GM12878 (cell line): ENCODE results near the gene EGF. TPM values are rescaled to one million over a fixed set of nuclear protein-coding genes. Genes with fewer than 3 reads are reported as not detected.

Experiments
- ATAC-seq: fragments of 200-7000 bp; cut with Tn5 transposase; 3 replicates; pipeline ENCODE4 v1.9.1; 2020; ENCODE audit warnings: mild to moderate bottlenecking, moderate library complexity
- BruUV-seq: library from RNA; stranded (reverse); fragments of 400-500 nt; replicated peaks from 2 replicates; lab custom pipeline; 2021; lab: Mats Ljungman, UMichigan
- CTCF ChIA-PET: fragments of 300-600 bp; sonication (Branson Sonifier 250); formaldehyde crosslinking; extraction: SDS; loops from one replicate; lab custom pipeline; 2021; ENCODE audit warnings: inconsistent platforms; lab: Yijun Ruan, JAX
- POLR2A ChIA-PET: fragments of 350-600 bp; formaldehyde crosslinking; extraction: SDS; loops from one replicate; lab custom pipeline; 2021; ENCODE audit warnings: inconsistent platforms; lab: Charles Lee
- RAD21 ChIA-PET: fragments of 300-600 bp; sonication (Branson Sonifier 250); formaldehyde crosslinking; loops from one replicate; lab custom pipeline; 2023; ENCODE audit warnings: antibody characterized with exemption; ENCODE audit not compliant: unreplicated experiment; lab: Charles Lee
- SMC1A ChIA-PET: fragments of 300-600 bp; sonication (Branson Sonifier 250); formaldehyde crosslinking; loops from one replicate; lab custom pipeline; 2023; ENCODE audit not compliant: unreplicated experiment, uncharacterized antibody; lab: Charles Lee
- DNase-seq: peaks from one replicate; pipeline ENCODE4 v3.0.0-alpha.2; 2011; ENCODE audit warnings: low read depth, low spot score
- FAIRE-seq: peaks from 3 replicates; lab custom pipeline; 2011; peaks lifted over from hg19 to GRCh38; lab: Jason Lieb, UNC
- H2AFZ ChIP-seq: 2 replicates; pipeline ENCODE4 v1.6.0; 2011; ENCODE audit warnings: low read depth, low read length, control low read depth; ENCODE audit not compliant: control insufficient read depth
- H3K27ac ChIP-seq: 2 replicates; pipeline ENCODE4 v1.5.1; 2011; ENCODE audit warnings: control low read depth; ENCODE audit not compliant: control insufficient read depth, insufficient read depth
- H3K27me3 ChIP-seq, 2 experiments: replicated peaks in 1 of 2; 2 replicates each; pipeline versions ENCODE4 v1.6.0 to v1.6.1; 2011; ENCODE audit warnings: low read length in 1 of 2; ENCODE audit not compliant: control insufficient read depth in 2 of 2, insufficient read depth in 2 of 2
- H3K36me3 ChIP-seq, 2 experiments: 2 replicates each; pipeline ENCODE4 v1.5.1; 2011; ENCODE audit warnings: low read length in 1 of 2; ENCODE audit not compliant: control insufficient read depth in 2 of 2, insufficient read depth in 2 of 2
- H3K4me1 ChIP-seq: 2 replicates; pipeline ENCODE4 v1.6.1; 2011; ENCODE audit warnings: mild to moderate bottlenecking, low read length, moderate library complexity, mixed read lengths; ENCODE audit not compliant: control insufficient read depth, insufficient read depth
- H3K4me2 ChIP-seq: 2 replicates; pipeline ENCODE4 v1.6.0; 2011; ENCODE audit warnings: control low read depth; ENCODE audit not compliant: control insufficient read depth, insufficient read depth
- H3K4me3 ChIP-seq: fragments of 200-600 bp; sonication (generic); 2 replicates; pipeline ENCODE4 v1.5.1; 2016
- H3K79me2 ChIP-seq: 2 replicates; pipeline ENCODE4 v1.6.0; 2011; ENCODE audit warnings: low read length; ENCODE audit not compliant: control insufficient read depth, insufficient read depth
- H3K9ac ChIP-seq: 2 replicates; pipeline ENCODE4 v1.8.0; 2011; ENCODE audit warnings: low read length, control low read depth, mixed read lengths; ENCODE audit not compliant: control insufficient read depth, insufficient read depth
- H3K9me3 ChIP-seq: replicated peaks from 3 replicates; pipeline ENCODE4 v1.5.1; 2011; ENCODE audit warnings: mild to moderate bottlenecking, low read length; ENCODE audit not compliant: control insufficient read depth, insufficient read depth
- H4K20me1 ChIP-seq: 2 replicates; pipeline ENCODE4 v1.6.0; 2011; ENCODE audit not compliant: control insufficient read depth, insufficient read depth
- ASH2L ChIP-seq: fragments of 300-600, 200-600 bp; sonication (generic); IDR thresholded peaks from 2 replicates; pipeline ENCODE4 v1.6.1; 2017; ENCODE audit warnings: low read depth, mild to moderate bottlenecking, borderline replicate concordance
- CBFB ChIP-seq: IDR thresholded peaks from 2 replicates; pipeline ENCODE4 v1.6.1; 2016; ENCODE audit warnings: antibody characterized with exemption, low read depth
- HDAC2 ChIP-seq: fragments of 200-600 bp; sonication (generic); IDR thresholded peaks from 2 replicates; pipeline ENCODE4 v1.6.1; 2017
- NR2C2 ChIP-seq: IDR thresholded peaks from 2 replicates; pipeline ENCODE4 v1.6.1; 2011; ENCODE audit warnings: borderline replicate concordance, low read depth; ENCODE audit not compliant: control insufficient read depth, insufficient read length
- NRF1 ChIP-seq: conservative IDR thresholded peaks from 2 replicates; pipeline ENCODE4 v1.6.1; 2011; ENCODE audit warnings: mild to moderate bottlenecking, low read depth, low read length, improper control_type of control experiment
- PAX8 ChIP-seq: fragments of 450-650 bp; IDR thresholded peaks from 2 replicates; pipeline ENCODE4 v1.6.1; 2017; ENCODE audit warnings: mild to moderate bottlenecking, moderate library complexity
- ZNF384 ChIP-seq: IDR thresholded peaks from 2 replicates; pipeline ENCODE4 v1.6.1; 2012; ENCODE audit warnings: low read depth, mild to moderate bottlenecking, low read length, improper control_type of control experiment, borderline replicate concordance
- ZZZ3 ChIP-seq: IDR thresholded peaks from 2 replicates; pipeline ENCODE4 v1.6.1; 2011; ENCODE audit warnings: low read depth; ENCODE audit not compliant: control insufficient read depth, insufficient read length
- WGBS: methylation state at CpG from one replicate; pipeline ENCODE4 v1.1.6; 2016; ENCODE audit warnings: low lambda C conversion rate; ENCODE audit not compliant: insufficient replicate concordance, insufficient coverage; ENCODE audit errors: missing lambda C conversion rate; 5-methylcytosine and 5-hydroxymethylcytosine counted together
- in situ Hi-C: fragments of 300-500 bp; cut with MboI; formaldehyde crosslinking; loops from 9 replicates; pipeline ENCODE4 v1.14.3; 2018; ENCODE audit warnings: mixed read lengths
- intact Hi-C: fragments of 100-400 bp; cut with micrococcal nuclease; formaldehyde crosslinking; loops from one replicate; pipeline ENCODE4 v1.14.2; 2022; ENCODE audit not compliant: unreplicated experiment
- polyA plus RNA-seq, 11 experiments: library from polyadenylated mRNA; depleted of rRNA in 4 of 11; unstranded in 6 of 11; stranded (reverse) in 5 of 11; fragments of >200 nt; fragmentation: Nextera tagmentation in 4 of 11; fragmentation: Illumina TruSeq in 1 of 11; extraction: Ambion mirVana in 4 of 11; extraction: Trizol in 1 of 11; gene quantifications; 1 replicate in 1 of 11; 2 replicates in 10 of 11; pipeline versions ENCODE4 v1.2.1 to v1.2.3, GENCODE V29; 2011 to 2016; ENCODE audit warnings: inconsistent platforms in 2 of 11, missing spikeins in 2 of 11, low read depth in 1 of 11
- total RNA-seq, 4 experiments: library from RNA; depleted of rRNA in 3 of 4; stranded (reverse); fragments of >200 nt in 3 of 4; fragmentation: Illumina TruSeq in 1 of 4; extraction: Trizol in 1 of 4; gene quantifications; 2 replicates each; pipeline versions ENCODE4 v1.2.1 to v1.2.3, GENCODE V29; 2013 to 2021
- TF ChIP-seq, protein P1 (sequence below): IDR thresholded peaks from 2 replicates; pipeline ENCODE4 v1.6.1; 2012; ENCODE audit warnings: improper control_type of control experiment, low read depth, low read length; ENCODE audit not compliant: insufficient replicate concordance

EGF gene
- total and polyA plus RNA-seq, 10 of the 15 experiments (the other 5 are each of a cell fraction or from before 2014, with no cell fraction given), result 0.02 to 0.90 (median 0.19) TPM; not detected in 4

DNA sequence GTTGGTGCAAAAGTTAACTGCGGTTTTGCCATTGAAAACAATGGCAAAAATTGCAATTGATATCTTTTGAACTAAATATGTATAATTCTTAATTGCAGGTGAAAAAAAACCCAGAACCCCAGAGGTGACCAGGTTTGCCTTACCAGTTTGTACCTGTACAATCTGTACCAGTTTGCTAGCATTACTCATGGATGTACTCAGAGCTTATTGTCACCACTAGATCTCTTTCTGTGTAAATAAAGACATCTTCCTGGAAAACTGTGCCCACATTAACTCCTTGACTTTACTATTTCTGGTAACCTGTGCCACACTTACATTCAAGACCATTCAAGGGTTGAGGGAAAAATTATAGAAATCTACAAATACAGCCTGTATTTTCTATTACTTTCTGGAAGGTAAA, 146.0 kb downstream of the EGF start:
- H3K27me3 ChIP-seq, result no peaks in the 10 kb centered on the region
- TF ChIP-seq CBFB (no peak), ZNF384 (no peak), HDAC2 (no peak), ASH2L (no peak), NR2C2 (no peak), NRF1 (no peak), PAX8 (no peak), ZZZ3 (no peak)
- TF ChIP-seq, protein P1, sequence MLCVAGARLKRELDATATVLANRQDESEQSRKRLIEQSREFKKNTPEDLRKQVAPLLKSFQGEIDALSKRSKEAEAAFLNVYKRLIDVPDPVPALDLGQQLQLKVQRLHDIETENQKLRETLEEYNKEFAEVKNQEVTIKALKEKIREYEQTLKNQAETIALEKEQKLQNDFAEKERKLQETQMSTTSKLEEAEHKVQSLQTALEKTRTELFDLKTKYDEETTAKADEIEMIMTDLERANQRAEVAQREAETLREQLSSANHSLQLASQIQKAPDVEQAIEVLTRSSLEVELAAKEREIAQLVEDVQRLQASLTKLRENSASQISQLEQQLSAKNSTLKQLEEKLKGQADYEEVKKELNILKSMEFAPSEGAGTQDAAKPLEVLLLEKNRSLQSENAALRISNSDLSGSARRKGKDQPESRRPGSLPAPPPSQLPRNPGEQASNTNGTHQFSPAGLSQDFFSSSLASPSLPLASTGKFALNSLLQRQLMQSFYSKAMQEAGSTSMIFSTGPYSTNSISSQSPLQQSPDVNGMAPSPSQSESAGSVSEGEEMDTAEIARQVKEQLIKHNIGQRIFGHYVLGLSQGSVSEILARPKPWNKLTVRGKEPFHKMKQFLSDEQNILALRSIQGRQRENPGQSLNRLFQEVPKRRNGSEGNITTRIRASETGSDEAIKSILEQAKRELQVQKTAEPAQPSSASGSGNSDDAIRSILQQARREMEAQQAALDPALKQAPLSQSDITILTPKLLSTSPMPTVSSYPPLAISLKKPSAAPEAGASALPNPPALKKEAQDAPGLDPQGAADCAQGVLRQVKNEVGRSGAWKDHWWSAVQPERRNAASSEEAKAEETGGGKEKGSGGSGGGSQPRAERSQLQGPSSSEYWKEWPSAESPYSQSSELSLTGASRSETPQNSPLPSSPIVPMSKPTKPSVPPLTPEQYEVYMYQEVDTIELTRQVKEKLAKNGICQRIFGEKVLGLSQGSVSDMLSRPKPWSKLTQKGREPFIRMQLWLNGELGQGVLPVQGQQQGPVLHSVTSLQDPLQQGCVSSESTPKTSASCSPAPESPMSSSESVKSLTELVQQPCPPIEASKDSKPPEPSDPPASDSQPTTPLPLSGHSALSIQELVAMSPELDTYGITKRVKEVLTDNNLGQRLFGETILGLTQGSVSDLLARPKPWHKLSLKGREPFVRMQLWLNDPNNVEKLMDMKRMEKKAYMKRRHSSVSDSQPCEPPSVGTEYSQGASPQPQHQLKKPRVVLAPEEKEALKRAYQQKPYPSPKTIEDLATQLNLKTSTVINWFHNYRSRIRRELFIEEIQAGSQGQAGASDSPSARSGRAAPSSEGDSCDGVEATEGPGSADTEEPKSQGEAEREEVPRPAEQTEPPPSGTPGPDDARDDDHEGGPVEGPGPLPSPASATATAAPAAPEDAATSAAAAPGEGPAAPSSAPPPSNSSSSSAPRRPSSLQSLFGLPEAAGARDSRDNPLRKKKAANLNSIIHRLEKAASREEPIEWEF, result no peak
- H4K20me1 ChIP-seq, result no peaks in the 10 kb centered on the region
- no peak overlapping the region for H3K9ac ChIP-seq
- 79% methylated on average over 1 of the region's 1 CpG for WGBS
- intact Hi-C loops, result loop anchor here (5.0 kb wide), 2 partner anchors 49 to 229 kb away; no protein-coding TSS in a partner anchor
- no TSS peak for BruUV-seq
- ChIA-PET SMC1A (interaction anchor here (0.9 to 2.9 kb wide), 10 partner anchors 9 to 140 kb away, joined by 3 to 25 read pairs (median 4); partner anchors contain the start of gene ELOVL6), RAD21 (interaction anchor here (0.8 to 1.7 kb wide), 7 partner anchors 9 to 138 kb away, joined by 3 to 9 read pairs (median 4); no protein-coding TSS in a partner anchor), POLR2A (interaction anchor here (0.7 to 1.2 kb wide), 4 partner anchors 10 to 138 kb away, joined by 3 to 5 read pairs (median 4); no protein-coding TSS in a partner anchor), CTCF (interaction anchor here (0.6 to 3.3 kb wide), 4 partner anchors 8 to 452 kb away, joined by 3 to 19 read pairs (median 6); no protein-coding TSS in a partner anchor)
- peak overlapping the region; percentile 17; the same call in 1 of the 2 replicates for H3K4me3 ChIP-seq
- H3K79me2 ChIP-seq, result no peaks in the 10 kb centered on the region
- FAIRE-seq, result no peak
- H2AFZ ChIP-seq, result no peak overlapping the region
- no peaks in the 10 kb centered on the region for H3K36me3 ChIP-seq
- H3K9me3 ChIP-seq, result no peaks in the 10 kb centered on the region
- DNase-seq, result no peak
- peak overlapping the region; percentile 41; the same call in 1 of the 2 replicates for H3K27ac ChIP-seq
- no peak for ATAC-seq
- in situ Hi-C loops, result no loop called here
- peak overlapping the region; percentile 61; the same call in 1 of the 2 replicates for H3K4me2 ChIP-seq
- H3K4me1 ChIP-seq, result peaks cover 29% of the 10 kb centered on the region
